Right lobe of liver (tissue), 4 donors: ENCODE data around the gene OS9.

Experiments
- CTCF ChIP-seq, 4 donors: fragments of 200-600 bp in 3 of 4; fragments of 450-650 bp in 1 of 4; IDR thresholded peaks; one replicate each; pipeline versions ENCODE4 v1.5.1 to v1.8.0; 2016 to 2022; ENCODE audit warnings: antibody characterized with exemption in 4 of 4, mild to moderate bottlenecking in 2 of 4
- POLR2A ChIP-seq: fragments of 450-650 bp; IDR thresholded peaks from one replicate; pipeline ENCODE4 v1.6.1; 2017; ENCODE audit warnings: antibody characterized with exemption, mild to moderate bottlenecking
- donor health status: DM: no; HTN: no; CAD: no.
- donor health status: DM: no; HTN: no; CAD: no.
- donor health status: DM: no; HTN: yes; CAD: no.

DNA sequence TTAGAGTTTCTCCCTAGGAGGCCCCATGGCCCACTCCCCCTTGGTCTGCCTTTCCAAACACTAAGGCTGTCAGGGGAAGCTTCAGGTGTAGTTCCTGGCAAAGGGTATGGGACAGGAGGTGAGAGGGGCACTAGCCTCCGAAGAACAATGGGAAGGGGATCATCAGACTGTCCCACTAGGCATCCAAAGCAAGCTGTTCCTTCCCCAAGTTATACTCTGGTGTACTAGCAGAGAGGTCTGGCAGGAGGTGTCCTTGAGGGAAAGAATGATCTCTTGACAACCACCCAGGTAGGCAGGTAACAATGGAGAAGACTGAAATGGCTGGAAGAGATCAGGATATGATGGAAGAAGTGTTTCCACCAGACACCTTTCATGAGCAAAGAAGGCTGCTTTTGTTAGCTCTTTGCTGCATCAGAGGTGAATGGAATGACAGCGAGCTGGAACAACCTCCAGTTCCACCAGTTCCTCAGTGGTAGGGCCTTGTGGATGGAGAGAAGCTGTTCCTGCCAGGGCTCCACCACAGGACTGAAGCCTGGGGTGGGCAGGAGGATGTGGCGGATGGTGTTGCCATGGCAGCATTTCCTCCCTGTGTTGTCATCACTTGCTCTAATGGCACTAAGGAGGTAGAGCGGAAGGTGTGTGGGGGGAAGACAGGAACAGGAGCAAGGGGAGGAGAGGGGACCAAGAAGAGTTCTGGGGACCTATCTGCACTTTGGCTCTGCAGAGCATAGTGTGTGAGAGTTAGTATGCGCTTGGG is 46.9 kb downstream of the OS9 start:
- TF ChIP-seq POLR2A (no peak), CTCF (IDR thresholded peaks at IDR 0.05) (no peak)
